Gastrocnemius medialis (tissue), 4 donors: ENCODE results near the gene MFAP2.

Experiments used
- CTCF ChIP-seq, 5 experiments: fragments of 450-650 bp in 3 of 5; fragments of 200-600 bp in 2 of 5; sonication (generic) in 2 of 5; IDR thresholded peaks in 4 of 5; conservative IDR thresholded peaks in 1 of 5; 1 replicate in 4 of 5; 2 replicates in 1 of 5; pipeline ENCODE4 v1.5.1; 2016 to 2019; ENCODE audit warnings: antibody characterized with exemption in 5 of 5, mild to moderate bottlenecking in 3 of 5, moderate library complexity in 3 of 5
- POLR2A ChIP-seq, 2 donors: fragments of 450-650 bp; IDR thresholded peaks; one replicate each; pipeline ENCODE4 v1.6.1; 2017; ENCODE audit warnings: antibody characterized with exemption in 2 of 2, mild to moderate bottlenecking in 2 of 2, moderate library complexity in 2 of 2

- TF ChIP-seq CTCF (IDR thresholded peaks at IDR 0.05 in 4 of 5, conservative IDR thresholded peaks at IDR 0.05 in 1 of 5) (no peak), POLR2A (IDR thresholded peaks at IDR 0.05) (no peak)
Measured at GRCh38 chr1:17016317-17016661, 35.9 kb upstream of the MFAP2 start.
